ENCODE data around the gene CYP3A4.

- TF ChIP-seq ZNF274 (IDR thresholded peaks at IDR 0.05; ENCODE audit: low read depth, low read length) (no peak), YY1 (IDR thresholded peaks at IDR 0.05; ENCODE audit: insufficient read depth, insufficient read length) (no peak), SUZ12 (IDR thresholded peaks at IDR 0.05; ENCODE audit: extremely low read depth, insufficient read depth, insufficient read length) (no peak)
Measured at GRCh38 chr7:99767662-99768061, 16.3 kb downstream of the CYP3A4 start.

Measured in NT2/D1 (cell line).